Measurements from ENCODE around the gene CLEC2B.

GRCh38 chr12:9872162-9872561, 3.0 kb upstream of the CLEC2B start:
- TF ChIP-seq CTCF (IDR thresholded peaks at IDR 0.05; ENCODE audit: low read depth, low read length, missing input control) (no peak), MAX (IDR thresholded peaks at IDR 0.05) (no peak)
